ENCODE measurements around the gene POLR1C. TPM values are rescaled to one million over a fixed set of nuclear protein-coding genes. Genes with fewer than 3 reads are reported as not detected.

Gene POLR1C
- total and polyA plus RNA-seq, 4 donors, result 10.8 to 24.3 (median 19.0) TPM

- H3K36me3 ChIP-seq (ENCODE audit: control insufficient read depth in 4 of 4, insufficient read depth in 3 of 4, low read depth in 1 of 4, low read length in 3 of 4), result peaks cover 6 to 41% (median 27%) of the 10 kb centered on the region in 4 donors
- H3K9ac ChIP-seq (ENCODE audit: low read depth in 1 of 2, low read length in 2 of 2), result no peak overlapping the region
- TF ChIP-seq RXRA (IDR thresholded peaks at IDR 0.05), result no peak
- TF ChIP-seq YY1 (IDR thresholded peaks at IDR 0.05), result no peak
- TF ChIP-seq, protein P1, sequence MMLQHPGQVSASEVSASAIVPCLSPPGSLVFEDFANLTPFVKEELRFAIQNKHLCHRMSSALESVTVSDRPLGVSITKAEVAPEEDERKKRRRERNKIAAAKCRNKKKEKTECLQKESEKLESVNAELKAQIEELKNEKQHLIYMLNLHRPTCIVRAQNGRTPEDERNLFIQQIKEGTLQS (IDR thresholded peaks at IDR 0.05), result no peak
- no peak for TF ChIP-seq HNF4A (conservative IDR thresholded peaks at IDR 0.05)
- no peak for TF ChIP-seq MAX (IDR thresholded peaks at IDR 0.05)
- no peak for TF ChIP-seq FOXA2 (IDR thresholded peaks at IDR 0.05)
- no peak for TF ChIP-seq FOXA1 (IDR thresholded peaks at IDR 0.05)
- TF ChIP-seq HNF4G (IDR thresholded peaks at IDR 0.05), result no peak
- no peak for TF ChIP-seq SP1 (IDR thresholded peaks at IDR 0.05)
- no peak for TF ChIP-seq GABPA (IDR thresholded peaks at IDR 0.05 in 1 of 2, conservative IDR thresholded peaks at IDR 0.05 in 1 of 2)
- no peak for TF ChIP-seq RAD21 (IDR thresholded peaks at IDR 0.05)
- TF ChIP-seq NR2F2 (IDR thresholded peaks at IDR 0.05), result no peak
- TF ChIP-seq TAF1 (conservative IDR thresholded peaks at IDR 0.05), result no peak
- TF ChIP-seq REST (IDR thresholded peaks at IDR 0.05), result no peak
- H3K27ac ChIP-seq (ENCODE audit: low read depth in 1 of 2, low read length in 2 of 2), result no peak overlapping the region
- H3K4me1 ChIP-seq (ENCODE audit: control insufficient read depth in 4 of 4, insufficient read depth in 4 of 4, low read length in 3 of 4), result peaks cover 4 to 10% (median 7%) of the 10 kb centered on the region in 4 donors
- H3K4me3 ChIP-seq (ENCODE audit: low read depth in 1 of 3, low read length in 3 of 3), result no peak overlapping the region
- H3K9me3 ChIP-seq (ENCODE audit: control insufficient read depth in 4 of 4, low read length in 3 of 4), result no peaks in the 10 kb centered on the region
- DNase-seq (ENCODE audit: low spot score), result no peak
- peaks cover 0 to 3% (median 0%) of the 10 kb centered on the region in 4 donors for H3K27me3 ChIP-seq (ENCODE audit: control insufficient read depth in 4 of 4, insufficient read depth in 4 of 4, low read length in 3 of 4)
- 75% methylated on average over 6 of the region's 6 CpGs for WGBS
Measured at GRCh38 chr6:43505718-43506117, 11.2 kb upstream of the POLR1C start.

DNA sequence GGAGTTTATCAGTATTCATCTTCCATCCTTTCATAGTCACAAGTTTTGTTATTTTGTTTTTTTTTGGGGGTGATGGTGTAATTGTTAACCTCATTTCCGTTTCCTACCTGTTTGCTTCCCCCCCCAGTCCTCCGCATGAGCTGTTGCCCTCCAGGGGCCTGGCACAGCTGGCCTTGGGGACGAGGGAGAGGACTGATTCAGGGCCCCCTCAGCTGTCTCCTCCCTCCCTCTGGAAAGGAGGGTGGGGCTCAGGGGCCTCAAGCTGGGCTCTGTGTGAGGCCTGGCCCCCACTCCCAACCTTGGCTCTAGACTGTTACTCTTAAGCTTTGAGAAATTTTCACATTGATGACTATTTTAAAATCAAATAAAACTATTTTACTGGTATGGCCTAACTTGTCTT, 10.7 kb upstream of the POLR1C start:
- Histone ChIP-seq H3K27me3 (ENCODE audit: control insufficient read depth in 4 of 4, insufficient read depth in 4 of 4, low read length in 3 of 4) (peaks cover 0 to 3% (median 0%) of the 10 kb centered on the region in 4 donors), H3K9me3 (ENCODE audit: control insufficient read depth in 4 of 4, low read length in 3 of 4) (no peaks in the 10 kb centered on the region), H3K9ac (ENCODE audit: low read depth in 1 of 2, low read length in 2 of 2) (no peak overlapping the region), H3K36me3 (ENCODE audit: control insufficient read depth in 4 of 4, insufficient read depth in 3 of 4, low read depth in 1 of 4, low read length in 3 of 4) (peaks cover 5 to 37% (median 24%) of the 10 kb centered on the region in 4 donors), H3K4me3 (ENCODE audit: low read depth in 1 of 3, low read length in 3 of 3) (no peak overlapping the region), H3K4me1 (ENCODE audit: control insufficient read depth in 4 of 4, insufficient read depth in 4 of 4, low read length in 3 of 4) (peaks cover 5 to 11% (median 7%) of the 10 kb centered on the region in 4 donors), H3K27ac (ENCODE audit: low read depth in 1 of 2, low read length in 2 of 2) (no peak overlapping the region)
- WGBS, result 89% methylated on average over 3 of the region's 3 CpGs
- no peak for DNase-seq (ENCODE audit: low spot score)
- no peak for TF ChIP-seq FOXA1 (IDR thresholded peaks at IDR 0.05)
- TF ChIP-seq, protein P2, sequence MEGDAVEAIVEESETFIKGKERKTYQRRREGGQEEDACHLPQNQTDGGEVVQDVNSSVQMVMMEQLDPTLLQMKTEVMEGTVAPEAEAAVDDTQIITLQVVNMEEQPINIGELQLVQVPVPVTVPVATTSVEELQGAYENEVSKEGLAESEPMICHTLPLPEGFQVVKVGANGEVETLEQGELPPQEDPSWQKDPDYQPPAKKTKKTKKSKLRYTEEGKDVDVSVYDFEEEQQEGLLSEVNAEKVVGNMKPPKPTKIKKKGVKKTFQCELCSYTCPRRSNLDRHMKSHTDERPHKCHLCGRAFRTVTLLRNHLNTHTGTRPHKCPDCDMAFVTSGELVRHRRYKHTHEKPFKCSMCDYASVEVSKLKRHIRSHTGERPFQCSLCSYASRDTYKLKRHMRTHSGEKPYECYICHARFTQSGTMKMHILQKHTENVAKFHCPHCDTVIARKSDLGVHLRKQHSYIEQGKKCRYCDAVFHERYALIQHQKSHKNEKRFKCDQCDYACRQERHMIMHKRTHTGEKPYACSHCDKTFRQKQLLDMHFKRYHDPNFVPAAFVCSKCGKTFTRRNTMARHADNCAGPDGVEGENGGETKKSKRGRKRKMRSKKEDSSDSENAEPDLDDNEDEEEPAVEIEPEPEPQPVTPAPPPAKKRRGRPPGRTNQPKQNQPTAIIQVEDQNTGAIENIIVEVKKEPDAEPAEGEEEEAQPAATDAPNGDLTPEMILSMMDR (IDR thresholded peaks at IDR 0.05; ENCODE audit: low read depth, low read length, missing input control), result no peak
- no peak for TF ChIP-seq RAD21 (IDR thresholded peaks at IDR 0.05)
- no peak for TF ChIP-seq TAF1 (conservative IDR thresholded peaks at IDR 0.05)
- no peak for TF ChIP-seq YY1 (IDR thresholded peaks at IDR 0.05)
- TF ChIP-seq SP1 (IDR thresholded peaks at IDR 0.05), result no peak
- no peak for TF ChIP-seq HNF4G (IDR thresholded peaks at IDR 0.05)
- no peak for TF ChIP-seq NR2F2 (IDR thresholded peaks at IDR 0.05)
- TF ChIP-seq FOXA2 (IDR thresholded peaks at IDR 0.05), result no peak

Data from liver (tissue), 9 donors.